Caco-2 (cell line): Measurements from ENCODE around the gene RAPGEF5. TPM values are rescaled to one million over a fixed set of nuclear protein-coding genes. Genes with fewer than 3 reads are reported as not detected.

Experiments used
- BruUV-seq: library from RNA; stranded (reverse); fragments of 400-500 nt; replicated peaks from 2 replicates; lab custom pipeline; 2021; lab: Mats Ljungman, UMichigan
- CTCF ChIA-PET: fragments of 300-600 bp; sonication (Branson Sonifier 250); formaldehyde crosslinking; loops from one replicate; lab custom pipeline; 2022; ENCODE audit warnings: antibody characterized with exemption; lab: Charles Lee
- POLR2A ChIA-PET: fragments of 300-600 bp; sonication (Branson Sonifier 250); formaldehyde crosslinking; loops from one replicate; lab custom pipeline; 2022; ENCODE audit warnings: antibody characterized with exemption; lab: Charles Lee
- DNase-seq, 2 experiments: peaks; one replicate each; pipeline versions ENCODE4 v3.0.0 to v3.0.0-alpha.2; 2020 to 2022
- H3K27me3 ChIP-seq: replicated peaks from 2 replicates; pipeline ENCODE4 v1.6.0; 2011; ENCODE audit warnings: low read length; ENCODE audit not compliant: control insufficient read depth, insufficient read depth
- H3K36me3 ChIP-seq: 2 replicates; pipeline ENCODE4 v1.5.1; 2011; ENCODE audit warnings: low read length; ENCODE audit not compliant: control insufficient read depth, insufficient read depth
- H3K4me1 ChIP-seq: fragments of 250-450 bp; sonication (Bioruptor Pico); 2 replicates; pipeline ENCODE4 v1.5.1; 2020; ENCODE audit warnings: mild to moderate bottlenecking
- H3K4me3 ChIP-seq: 2 replicates; pipeline ENCODE4 v1.5.1; 2011; ENCODE audit warnings: low read depth, mild to moderate bottlenecking, control low read depth, low read length
- H3K9me3 ChIP-seq: fragments of 250-450 bp; sonication (Bioruptor Pico); 2 replicates; pipeline ENCODE4 v1.5.1; 2020; ENCODE audit warnings: mild to moderate bottlenecking, moderate library complexity
- H3K27ac Mint-ChIP-seq: one replicate; pipeline ENCODE4 v1.8.0; 2022; ENCODE audit warnings: mixed read lengths; ENCODE audit not compliant: unreplicated experiment
- H3K27me3 Mint-ChIP-seq: one replicate; pipeline ENCODE4 v1.8.0; 2022; ENCODE audit warnings: mixed read lengths; ENCODE audit not compliant: insufficient read depth, unreplicated experiment
- H3K36me3 Mint-ChIP-seq: one replicate; pipeline ENCODE4 v1.8.0; 2022; ENCODE audit warnings: mild to moderate bottlenecking, mixed read lengths; ENCODE audit not compliant: insufficient read depth, unreplicated experiment
- H3K4me1 Mint-ChIP-seq: one replicate; pipeline ENCODE4 v1.8.0; 2022; ENCODE audit warnings: low read depth, mixed read lengths; ENCODE audit not compliant: unreplicated experiment
- H3K4me3 Mint-ChIP-seq: one replicate; pipeline ENCODE4 v1.8.0; 2022; ENCODE audit warnings: mild to moderate bottlenecking, moderate library complexity, mixed read lengths; ENCODE audit not compliant: unreplicated experiment
- H3K9me3 Mint-ChIP-seq: one replicate; pipeline ENCODE4 v1.8.0; 2022; ENCODE audit warnings: mixed read lengths; ENCODE audit not compliant: unreplicated experiment
- intact Hi-C: fragments of 100-400 bp; cut with micrococcal nuclease; formaldehyde crosslinking; loops from one replicate; pipeline ENCODE4 v1.10.0; 2022; ENCODE audit not compliant: unreplicated experiment
- total RNA-seq: library from RNA; stranded (reverse); gene quantifications from 2 replicates; pipeline ENCODE4 v1.2.3, GENCODE V29; 2022
- TF ChIP-seq, protein P1 (sequence below), 2 experiments: fragments of 200-600 bp in 1 of 2; IDR thresholded peaks; 1 replicate in 1 of 2; 2 replicates in 1 of 2; pipeline versions ENCODE4 v1.5.1 to v1.8.0; 2011 to 2022; ENCODE audit warnings: antibody characterized with exemption in 1 of 2, control low read depth in 1 of 2, inconsistent platforms in 1 of 2, low read depth in 1 of 2, low read length in 1 of 2, mild to moderate bottlenecking in 1 of 2, moderate library complexity in 1 of 2; ENCODE audit not compliant: insufficient read depth in 1 of 2, severe bottlenecking in 1 of 2, unreplicated experiment in 1 of 2

The RAPGEF5 gene
- total RNA-seq, 1 experiment from 2014 or later: 16.9 TPM

DNA sequence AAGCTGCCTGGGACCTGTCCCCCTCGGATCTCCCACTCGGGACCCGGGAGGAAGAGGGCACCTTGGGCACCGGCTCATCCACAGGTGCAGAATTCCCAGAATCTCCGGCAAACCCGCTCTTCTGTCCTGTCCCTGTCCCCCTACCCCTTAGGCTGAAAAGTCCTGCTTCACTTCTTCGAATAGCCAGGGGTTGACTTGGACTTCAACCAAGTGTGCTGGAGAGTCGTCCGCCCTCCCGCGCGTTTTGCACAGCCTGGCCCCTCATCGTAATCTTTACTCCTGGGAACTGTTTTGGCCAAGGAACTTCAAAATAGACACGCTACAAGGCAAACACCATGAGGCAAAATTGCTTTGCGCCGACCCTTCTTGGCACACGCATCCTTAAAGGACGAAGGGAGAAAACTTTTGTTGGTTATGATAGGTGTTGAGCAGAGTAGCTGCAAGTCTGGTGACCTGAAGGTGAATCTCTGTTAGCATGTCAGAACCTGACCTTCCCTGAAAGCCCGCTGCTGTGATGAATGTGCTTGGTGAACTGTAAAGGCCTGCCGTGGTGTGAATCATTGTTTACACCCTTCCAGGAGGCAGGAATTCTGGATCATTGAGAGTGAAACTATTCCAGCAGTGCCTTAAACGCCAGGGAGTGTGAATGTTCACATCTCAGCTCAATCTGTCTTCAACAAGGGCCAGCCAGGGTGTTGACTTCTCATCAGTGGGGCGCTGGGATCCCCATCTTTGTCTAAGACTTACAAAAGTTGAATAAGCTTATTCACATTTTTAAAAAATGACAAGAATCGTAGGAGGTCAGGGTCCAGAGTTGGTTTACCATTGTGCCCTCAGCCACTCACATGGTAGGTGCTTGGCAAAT lies 589 bp upstream of the RAPGEF5 start:
- peak overlapping the region; percentile 92 for H3K27ac Mint-ChIP-seq
- intact Hi-C loops: loop anchor here (2.0 to 10.0 kb wide), 5 partner anchors 37 to 130 kb away; no protein-coding TSS in a partner anchor

DNA sequence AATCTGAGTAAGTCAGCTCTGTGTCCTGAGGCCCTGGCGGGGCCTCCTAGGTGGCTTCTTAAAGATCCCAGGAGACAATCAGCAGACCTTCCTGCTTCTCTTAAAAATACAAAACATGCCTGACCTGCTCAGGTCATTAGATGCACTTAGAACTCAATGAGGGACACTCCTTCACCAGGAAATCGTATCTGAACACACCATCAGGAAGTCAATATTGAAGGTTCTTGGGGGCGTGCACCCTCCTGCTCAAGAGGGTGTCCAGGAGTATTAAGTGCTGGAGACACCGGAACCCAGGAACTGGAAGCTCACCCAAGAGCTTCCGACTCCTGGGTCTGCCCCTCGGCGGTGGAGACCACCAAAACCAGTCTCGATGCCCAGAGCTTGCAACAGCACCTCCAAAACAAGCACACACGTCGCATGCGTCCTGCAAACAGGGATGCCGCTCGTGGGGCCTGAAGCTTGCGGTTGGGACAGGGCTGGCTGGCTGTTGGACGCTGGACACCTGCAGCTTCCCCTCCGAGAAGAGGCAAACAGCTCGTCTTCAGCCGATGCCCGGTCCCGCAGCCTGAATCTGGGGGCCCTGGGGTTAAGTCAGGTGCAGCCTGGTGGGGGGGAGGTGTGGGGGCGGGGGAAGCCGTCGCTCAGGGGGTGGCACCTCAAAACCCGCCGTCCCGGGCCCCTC lies 803 bp downstream of the RAPGEF5 start:
- Histone ChIP-seq H3K4me1 (peaks cover 46% of the 10 kb centered on the region), H3K4me3 (peak overlapping the region; percentile 54), H3K27me3 (no peaks in the 10 kb centered on the region), H3K36me3 (no peaks in the 10 kb centered on the region), H3K9me3 (no peaks in the 10 kb centered on the region)
- Mint-ChIP-seq H3K36me3 (peaks cover 6% of the 10 kb centered on the region), H3K9me3 (no peaks in the 10 kb centered on the region), H3K27me3 (no peaks in the 10 kb centered on the region), H3K27ac (peak overlapping the region; percentile 46), H3K4me1 (peaks cover 44% of the 10 kb centered on the region), H3K4me3 (peak overlapping the region; percentile 81)
- intact Hi-C loops: loop anchor here (5.0 to 10.0 kb wide), 3 partner anchors 76 to 131 kb away; no protein-coding TSS in a partner anchor
- peak in 1 of 2 experiments; percentile 34 for DNase-seq
- TF ChIP-seq, protein P1, sequence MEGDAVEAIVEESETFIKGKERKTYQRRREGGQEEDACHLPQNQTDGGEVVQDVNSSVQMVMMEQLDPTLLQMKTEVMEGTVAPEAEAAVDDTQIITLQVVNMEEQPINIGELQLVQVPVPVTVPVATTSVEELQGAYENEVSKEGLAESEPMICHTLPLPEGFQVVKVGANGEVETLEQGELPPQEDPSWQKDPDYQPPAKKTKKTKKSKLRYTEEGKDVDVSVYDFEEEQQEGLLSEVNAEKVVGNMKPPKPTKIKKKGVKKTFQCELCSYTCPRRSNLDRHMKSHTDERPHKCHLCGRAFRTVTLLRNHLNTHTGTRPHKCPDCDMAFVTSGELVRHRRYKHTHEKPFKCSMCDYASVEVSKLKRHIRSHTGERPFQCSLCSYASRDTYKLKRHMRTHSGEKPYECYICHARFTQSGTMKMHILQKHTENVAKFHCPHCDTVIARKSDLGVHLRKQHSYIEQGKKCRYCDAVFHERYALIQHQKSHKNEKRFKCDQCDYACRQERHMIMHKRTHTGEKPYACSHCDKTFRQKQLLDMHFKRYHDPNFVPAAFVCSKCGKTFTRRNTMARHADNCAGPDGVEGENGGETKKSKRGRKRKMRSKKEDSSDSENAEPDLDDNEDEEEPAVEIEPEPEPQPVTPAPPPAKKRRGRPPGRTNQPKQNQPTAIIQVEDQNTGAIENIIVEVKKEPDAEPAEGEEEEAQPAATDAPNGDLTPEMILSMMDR (IDR thresholded peaks at IDR 0.05; ENCODE audit: insufficient read depth in 1 of 2, low read depth in 1 of 2, low read length in 1 of 2, severe bottlenecking in 1 of 2, unreplicated experiment in 1 of 2): no peak
- ChIA-PET CTCF (interaction anchor here (0.7 to 1.7 kb wide), 4 partner anchors 24 to 164 kb away, joined by 3 to 6 read pairs (median 3); no protein-coding TSS in a partner anchor), POLR2A (interaction anchor here (0.6 kb wide), 1 partner anchor 64 kb away, joined by 7 read pairs; no protein-coding TSS in a partner anchor)
- no TSS peak for BruUV-seq

More for the DNA sequence above, 589 bp upstream of the RAPGEF5 start:
- POLR2A ChIA-PET: no interaction called here
- Mint-ChIP-seq H3K4me1 (peaks cover 31% of the 10 kb centered on the region), H3K36me3 (no peaks in the 10 kb centered on the region), H3K9me3 (no peaks in the 10 kb centered on the region), H3K27me3 (no peaks in the 10 kb centered on the region), H3K4me3 (peak overlapping the region; percentile 89)
- peak; percentile 61 to 73 for DNase-seq
- no peaks in the 10 kb centered on the region for H3K9me3 ChIP-seq
- H3K36me3 ChIP-seq: no peaks in the 10 kb centered on the region
- H3K4me3 ChIP-seq: peak overlapping the region; percentile 54
- CTCF ChIA-PET: interaction anchor here (0.6 kb wide), 1 partner anchor 49 kb away, joined by 3 read pairs; no protein-coding TSS in a partner anchor
- peaks cover 36% of the 10 kb centered on the region for H3K4me1 ChIP-seq
- TF ChIP-seq, protein P1 (IDR thresholded peaks at IDR 0.05; ENCODE audit: insufficient read depth in 1 of 2, low read depth in 1 of 2, low read length in 1 of 2, severe bottlenecking in 1 of 2, unreplicated experiment in 1 of 2): no peak
- BruUV-seq: TSS peak; percentile 87
- no peaks in the 10 kb centered on the region for H3K27me3 ChIP-seq

DNA sequence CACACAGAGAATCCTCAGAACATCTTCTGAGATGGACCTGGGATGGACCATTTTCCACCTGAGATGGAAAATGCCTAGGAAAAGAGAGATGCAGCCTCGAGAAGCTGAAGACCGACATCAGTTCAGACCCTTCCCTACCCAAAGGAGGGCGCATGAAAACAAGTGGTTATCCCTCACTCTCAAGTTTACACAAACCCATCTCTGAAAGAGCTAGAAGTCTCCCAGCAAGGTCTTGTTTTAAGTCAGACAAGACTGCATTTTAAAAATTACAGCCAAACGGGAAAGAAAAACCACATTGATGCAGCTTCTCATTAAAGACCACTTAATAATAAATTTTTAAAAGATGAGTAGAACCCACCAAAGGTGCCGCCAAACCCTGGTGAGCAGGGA lies 1.3 kb downstream of the RAPGEF5 start:
- Mint-ChIP-seq H3K9me3 (no peaks in the 10 kb centered on the region), H3K27ac (peak overlapping the region; percentile 46), H3K4me1 (peaks cover 49% of the 10 kb centered on the region), H3K36me3 (peaks cover 6% of the 10 kb centered on the region), H3K27me3 (no peaks in the 10 kb centered on the region), H3K4me3 (peak overlapping the region; percentile 81)
- Histone ChIP-seq H3K36me3 (no peaks in the 10 kb centered on the region), H3K4me1 (peaks cover 49% of the 10 kb centered on the region), H3K4me3 (peak overlapping the region; percentile 54), H3K9me3 (no peaks in the 10 kb centered on the region), H3K27me3 (no peaks in the 10 kb centered on the region)
- CTCF ChIA-PET: interaction anchor here (0.7 to 1.7 kb wide), 3 partner anchors 25 to 163 kb away, joined by 3 to 6 read pairs (median 3); no protein-coding TSS in a partner anchor
- POLR2A ChIA-PET: no interaction called here
- BruUV-seq: TSS peak; percentile 23
- TF ChIP-seq, protein P1 (IDR thresholded peaks at IDR 0.05; ENCODE audit: insufficient read depth in 1 of 2, low read depth in 1 of 2, low read length in 1 of 2, severe bottlenecking in 1 of 2, unreplicated experiment in 1 of 2): no peak
- no peak for DNase-seq
- intact Hi-C loops: loop anchor here (5.0 to 10.0 kb wide), 3 partner anchors 77 to 132 kb away; no protein-coding TSS in a partner anchor
